NCI-H146 treated with DMSO at 0.1 percent for 48 hours (cell line): Measurements from ENCODE around the gene TTLL3.
"Not testable (repeated sequence)": the region's sequence is repeated elsewhere in the genome, so short reads cannot be mapped to it uniquely, and the experiment has no call there.

Experiments
- DNase-seq: peaks from one replicate; lab custom pipeline; 2025; ENCODE audit not compliant: unreplicated experiment; lab: John Stamatoyannopoulos, UW

The TTLL3 gene, protein sequence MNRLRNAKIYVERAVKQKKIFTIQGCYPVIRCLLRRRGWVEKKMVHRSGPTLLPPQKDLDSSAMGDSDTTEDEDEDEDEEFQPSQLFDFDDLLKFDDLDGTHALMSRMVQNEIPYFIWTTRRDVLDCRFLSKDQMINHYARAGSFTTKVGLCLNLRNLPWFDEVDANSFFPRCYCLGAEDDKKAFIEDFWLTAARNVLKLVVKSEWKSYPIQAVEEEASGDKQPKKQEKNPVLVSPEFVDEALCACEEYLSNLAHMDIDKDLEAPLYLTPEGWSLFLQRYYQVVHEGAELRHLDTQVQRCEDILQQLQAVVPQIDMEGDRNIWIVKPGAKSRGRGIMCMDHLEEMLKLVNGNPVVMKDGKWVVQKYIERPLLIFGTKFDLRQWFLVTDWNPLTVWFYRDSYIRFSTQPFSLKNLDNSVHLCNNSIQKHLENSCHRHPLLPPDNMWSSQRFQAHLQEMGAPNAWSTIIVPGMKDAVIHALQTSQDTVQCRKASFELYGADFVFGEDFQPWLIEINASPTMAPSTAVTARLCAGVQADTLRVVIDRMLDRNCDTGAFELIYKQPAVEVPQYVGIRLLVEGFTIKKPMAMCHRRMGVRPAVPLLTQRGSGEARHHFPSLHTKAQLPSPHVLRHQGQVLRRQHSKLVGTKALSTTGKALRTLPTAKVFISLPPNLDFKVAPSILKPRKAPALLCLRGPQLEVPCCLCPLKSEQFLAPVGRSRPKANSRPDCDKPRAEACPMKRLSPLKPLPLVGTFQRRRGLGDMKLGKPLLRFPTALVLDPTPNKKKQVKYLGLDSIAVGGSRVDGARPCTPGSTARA

DNA sequence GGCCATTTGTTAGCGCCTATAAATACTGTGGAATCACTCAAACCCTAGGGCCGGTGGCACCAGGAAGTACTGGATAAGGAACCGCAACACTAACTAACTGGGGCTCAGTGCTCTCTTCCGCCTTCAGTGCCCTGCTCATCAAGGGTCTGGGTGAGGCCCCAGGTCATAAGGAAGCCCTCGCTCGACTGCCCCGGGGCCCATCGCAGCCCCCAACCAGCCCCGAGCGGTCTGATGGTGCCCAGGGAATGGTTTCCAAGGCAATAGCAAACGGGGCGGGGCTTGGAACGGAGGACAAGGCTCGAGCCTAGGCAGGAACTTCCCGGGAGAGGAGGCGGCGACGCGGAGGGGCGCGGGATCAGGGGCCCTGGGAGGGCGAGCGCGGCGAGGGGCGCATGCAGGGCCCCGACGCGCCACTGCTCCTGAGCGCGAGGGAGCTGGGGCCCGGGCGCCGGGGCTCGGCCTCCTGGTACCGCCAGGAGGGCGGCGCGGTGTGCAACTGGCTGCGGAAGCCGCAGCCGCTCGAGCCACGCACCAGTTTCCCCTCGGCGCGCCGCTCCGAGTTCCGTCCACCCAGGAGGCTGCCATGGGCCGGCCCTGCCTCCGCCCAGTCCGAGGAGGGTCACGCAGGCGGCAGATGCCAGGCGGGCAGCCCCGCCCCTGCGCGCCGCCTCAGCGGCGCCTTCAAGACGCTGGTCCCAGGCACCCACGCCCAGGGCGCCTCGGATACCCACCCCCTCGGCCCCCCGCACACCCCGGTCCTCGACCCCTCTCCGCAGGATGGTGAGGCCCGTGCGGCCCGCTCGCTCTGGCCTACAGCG lies at the start of gene TTLL3:
TSS of gene TTLL3 (plus strand) at position 648 of the 818 bp plus-strand sequence. CDS start 400 bp downstream, outside the sequence.
- DNase-seq, result peak; percentile 34

DNA sequence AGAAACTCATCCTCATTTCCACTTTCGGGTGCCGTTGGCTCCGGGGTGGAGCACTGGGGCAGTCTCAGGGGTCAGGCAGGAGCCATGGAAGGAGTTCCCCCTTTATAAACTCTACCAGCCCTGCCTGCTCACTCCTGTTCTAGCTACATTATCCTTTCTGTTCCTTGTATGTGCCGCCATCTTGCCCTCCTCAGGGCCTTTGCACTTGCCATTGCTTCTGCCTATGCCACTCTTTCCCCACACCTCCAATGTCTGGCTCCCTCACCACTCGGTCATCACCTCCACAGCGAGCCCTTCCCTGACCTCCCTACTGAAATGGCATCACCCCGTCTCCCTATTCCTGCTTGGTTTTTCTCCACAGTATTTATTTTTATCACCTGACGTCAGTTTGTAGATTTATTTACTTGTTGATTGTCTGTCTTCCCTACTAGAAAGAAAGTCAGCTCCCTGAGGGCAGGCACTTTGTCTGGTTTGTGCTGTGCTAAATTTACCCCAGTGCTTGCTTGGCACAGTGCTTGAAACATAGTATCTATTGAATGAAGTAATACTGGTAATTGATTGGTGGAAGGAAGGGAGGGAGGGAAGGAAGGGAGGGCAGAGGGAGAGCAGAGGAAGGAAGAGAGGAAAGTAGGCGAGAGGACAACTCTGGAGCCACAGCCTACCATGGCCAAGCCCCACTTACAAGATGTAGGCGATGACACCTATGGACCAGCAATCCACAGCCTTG lies 49.1 kb upstream of the TTLL3 start:
- no peak for DNase-seq

DNA sequence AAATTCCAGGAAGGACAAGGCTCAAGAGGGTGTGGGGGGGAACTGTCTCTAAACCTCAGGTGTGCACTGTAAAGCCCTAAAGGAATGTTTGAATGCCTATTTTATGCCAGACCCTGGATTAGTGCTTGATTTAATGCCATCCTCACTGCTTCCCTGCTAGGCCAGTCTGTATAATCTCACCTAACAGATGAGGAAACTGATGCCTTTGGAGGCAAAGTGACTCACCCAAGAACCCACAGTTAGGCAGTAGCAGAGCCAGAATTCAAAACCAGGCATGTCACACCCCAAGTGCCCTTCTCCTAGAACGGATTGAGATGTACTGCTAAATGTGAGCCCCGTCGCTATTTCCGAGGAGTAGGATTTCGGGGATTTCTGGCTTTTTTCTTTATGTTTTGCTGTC lies 48.1 kb upstream of the TTLL3 start:
- no peak for DNase-seq

DNA sequence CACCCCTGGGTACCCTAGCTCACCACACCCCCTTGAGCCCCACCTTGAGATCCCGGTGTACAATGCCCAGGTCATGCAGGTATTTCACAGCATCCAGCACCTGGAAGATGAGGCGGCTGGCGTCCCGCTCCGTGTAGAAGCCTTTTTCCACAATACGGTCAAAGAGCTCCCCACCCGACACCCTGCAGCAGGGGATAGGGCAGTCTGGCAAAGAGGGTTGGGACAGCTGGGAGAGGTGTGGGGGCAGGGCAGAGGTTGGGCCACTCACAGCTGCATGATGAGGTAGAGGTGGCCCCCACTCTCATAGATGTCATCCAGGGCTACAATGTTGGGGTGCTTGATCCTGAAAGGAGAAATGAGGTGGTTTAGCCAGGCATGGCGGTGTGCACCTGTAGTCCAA lies 47.2 kb upstream of the TTLL3 start:
- DNase-seq, result no peak

DNA sequence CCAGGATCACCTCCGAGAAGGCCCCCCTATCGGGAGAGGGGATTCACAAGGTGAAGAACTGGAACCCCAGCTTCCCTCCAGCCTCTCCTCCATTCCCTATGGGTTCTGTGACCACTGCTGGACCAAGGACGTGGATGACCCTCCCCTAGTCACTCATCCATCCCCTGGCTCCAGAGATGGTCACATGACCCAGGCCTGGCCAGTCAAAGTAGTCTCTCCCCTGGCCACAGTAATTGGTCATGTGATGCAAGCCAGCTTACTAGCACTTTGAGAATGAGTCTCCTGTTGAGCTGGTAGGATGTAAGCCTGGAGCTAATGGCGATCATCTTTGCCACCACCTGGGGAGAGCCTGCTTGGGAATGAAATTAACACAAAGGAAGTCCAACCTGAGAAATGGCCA lies 44.2 kb upstream of the TTLL3 start:
- DNase-seq, result no peak

DNA sequence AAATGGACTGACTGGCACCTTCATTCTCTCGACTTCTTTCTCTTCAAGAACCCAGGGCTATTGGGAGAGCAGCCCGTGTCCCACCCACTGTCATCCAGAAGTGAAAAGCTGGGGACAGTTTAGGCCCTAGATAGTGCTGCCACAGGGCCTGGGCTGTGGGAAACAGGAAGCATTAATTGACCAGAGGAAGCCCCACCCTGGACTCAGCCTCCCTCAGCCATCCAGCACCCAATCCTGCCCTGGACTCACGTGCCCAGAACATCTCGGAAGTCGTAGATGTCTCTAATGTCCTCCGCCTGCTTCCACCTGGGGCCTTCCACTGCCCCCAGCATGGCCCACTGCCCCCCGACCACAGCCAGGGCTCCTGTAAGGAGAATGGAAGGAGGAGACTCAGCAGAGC lies 42.6 kb upstream of the TTLL3 start:
- DNase-seq, result no peak

DNA sequence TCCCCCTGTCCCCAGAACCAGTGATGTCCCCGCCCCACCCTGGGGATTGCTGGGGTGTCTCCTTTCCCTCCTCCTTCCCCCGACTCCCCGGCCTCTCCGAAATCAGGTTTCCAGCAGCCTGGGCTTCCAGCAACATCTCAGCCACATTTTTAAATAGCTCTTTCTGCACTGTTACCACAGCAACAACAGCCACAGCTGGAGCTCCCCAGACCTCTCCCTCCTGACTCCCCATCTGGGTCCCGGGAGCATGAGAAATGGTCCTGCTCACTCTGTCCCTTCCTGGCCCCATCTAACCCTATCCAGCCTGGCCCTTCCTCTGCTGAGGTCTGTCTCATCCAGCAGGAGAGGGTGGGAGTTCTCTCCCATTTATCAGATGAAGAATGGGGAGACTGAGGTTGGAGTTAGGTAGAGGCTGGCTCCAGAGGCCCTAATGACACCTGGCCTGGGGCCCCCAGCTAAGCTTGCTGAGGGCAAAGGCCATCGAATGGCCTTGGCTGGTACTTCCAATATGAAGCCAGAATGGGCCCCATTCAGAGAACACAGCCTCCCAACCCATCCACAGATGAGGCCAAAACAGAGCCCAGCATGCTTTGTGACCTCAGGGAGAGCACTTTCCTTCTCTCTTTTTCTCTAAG lies 41.8 kb upstream of the TTLL3 start:
- DNase-seq, result no peak

DNA sequence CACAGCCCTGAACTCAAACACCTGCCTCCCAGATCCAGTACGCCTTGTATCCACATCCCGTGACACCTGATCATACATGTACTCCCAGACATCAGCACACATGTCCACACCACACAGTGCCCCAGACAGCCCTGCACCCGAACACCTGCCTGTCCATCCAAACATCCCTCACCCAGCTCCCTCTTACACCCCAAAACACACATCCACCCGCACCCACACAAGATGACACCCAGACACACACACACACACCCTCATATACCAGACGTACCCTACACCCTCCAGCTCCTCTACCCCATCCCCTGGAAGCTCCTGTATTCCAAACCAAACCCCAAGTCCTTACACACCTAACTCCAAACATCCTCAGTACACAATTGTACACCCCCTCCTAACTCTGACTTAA lies 41.0 kb upstream of the TTLL3 start:
- DNase-seq, result no peak

DNA sequence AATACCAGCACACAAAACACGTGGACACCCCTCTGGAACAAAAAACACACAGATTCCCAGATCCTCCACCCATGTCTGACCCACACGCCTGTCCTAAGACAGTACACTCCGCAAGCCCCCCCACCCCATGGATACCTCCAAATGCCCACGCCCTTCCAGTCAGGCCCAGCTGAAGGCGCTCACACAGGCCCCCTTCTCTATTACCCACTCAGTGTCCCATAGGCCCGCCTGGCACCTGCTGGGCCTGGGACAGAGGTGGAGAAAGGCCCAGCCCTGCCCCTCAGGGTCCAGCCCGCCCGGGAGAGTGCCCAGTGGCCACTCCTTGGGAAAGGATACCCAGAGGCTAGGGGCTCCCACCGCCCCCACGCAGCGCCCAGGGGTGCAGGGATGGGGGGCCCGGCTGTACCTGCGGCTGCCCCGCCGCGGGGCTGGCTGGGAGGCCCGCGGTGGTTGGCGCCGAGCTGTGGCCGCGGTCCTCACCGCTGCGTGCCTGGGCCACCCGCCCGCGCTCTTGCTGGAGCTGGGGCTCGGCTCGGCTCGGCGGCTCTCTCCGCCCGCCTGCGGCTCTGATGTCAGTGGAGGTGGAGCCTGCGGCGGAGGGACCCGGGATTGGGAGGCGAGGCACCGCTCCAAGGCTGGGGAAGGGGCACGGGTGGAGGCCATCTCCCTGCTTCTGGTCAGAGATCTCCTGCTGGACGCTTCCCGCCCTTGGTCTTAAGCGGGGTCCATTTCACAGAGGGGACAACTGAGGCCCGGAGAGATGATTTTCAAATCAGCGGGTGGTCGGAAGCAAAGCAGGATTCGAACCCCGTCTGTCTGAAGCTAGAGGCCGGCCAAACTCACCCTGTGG lies 40.4 kb upstream of the TTLL3 start, which contains the start of gene CAMK1:
TSS of gene CAMK1 (minus strand) at position 522 of the 850 bp plus-strand sequence. CDS start 2,198 bp downstream, outside the sequence.
- peak; percentile 24 for DNase-seq

DNA sequence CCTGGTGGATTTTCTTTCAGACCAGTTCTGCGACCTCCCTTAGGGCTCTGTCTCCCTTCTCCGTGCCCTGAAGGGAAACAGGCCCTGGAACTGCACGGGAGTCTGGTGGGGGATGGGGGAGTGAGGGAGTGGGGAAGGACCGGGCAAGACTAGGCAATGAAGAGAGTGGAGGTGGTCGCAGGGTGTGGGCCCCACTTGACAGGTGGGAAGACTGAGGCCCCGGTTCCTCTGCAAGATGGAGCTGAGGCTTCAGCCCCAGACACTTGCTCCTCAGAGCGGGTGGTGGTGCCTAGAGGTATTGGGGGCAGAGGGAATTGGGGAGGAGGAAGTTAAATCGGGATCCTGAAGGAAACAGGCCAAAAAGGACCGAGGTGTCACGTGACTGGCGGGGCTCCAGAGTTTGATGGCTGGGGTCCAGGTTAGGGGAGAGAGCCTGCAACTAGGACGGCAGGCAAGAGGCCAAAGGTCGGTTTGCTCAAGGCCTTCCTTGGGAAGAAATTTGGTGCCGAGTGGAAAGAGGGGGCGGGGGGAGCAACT lies 39.7 kb upstream of the TTLL3 start:
- DNase-seq, result no peak

DNA sequence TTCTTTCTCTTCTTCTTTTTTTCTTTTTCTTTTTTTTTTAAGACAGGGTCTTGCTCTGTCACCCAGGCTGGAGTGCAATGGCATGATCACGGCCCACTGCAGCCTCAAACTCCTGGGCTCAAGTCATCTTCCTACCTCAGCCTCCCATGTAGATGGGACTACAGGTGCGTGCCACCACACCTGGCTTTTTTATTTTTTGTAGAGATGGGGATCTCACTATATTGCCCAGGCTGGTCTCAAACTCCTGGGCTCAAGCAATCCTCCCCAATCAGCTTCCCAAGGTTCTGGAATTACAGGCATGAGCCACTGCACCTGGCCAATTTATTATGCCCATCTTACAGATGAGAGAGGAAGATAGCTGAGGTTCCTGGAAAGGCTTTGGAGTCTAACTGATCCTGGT lies 39.1 kb upstream of the TTLL3 start:
- not testable (repeated sequence) for DNase-seq

DNA sequence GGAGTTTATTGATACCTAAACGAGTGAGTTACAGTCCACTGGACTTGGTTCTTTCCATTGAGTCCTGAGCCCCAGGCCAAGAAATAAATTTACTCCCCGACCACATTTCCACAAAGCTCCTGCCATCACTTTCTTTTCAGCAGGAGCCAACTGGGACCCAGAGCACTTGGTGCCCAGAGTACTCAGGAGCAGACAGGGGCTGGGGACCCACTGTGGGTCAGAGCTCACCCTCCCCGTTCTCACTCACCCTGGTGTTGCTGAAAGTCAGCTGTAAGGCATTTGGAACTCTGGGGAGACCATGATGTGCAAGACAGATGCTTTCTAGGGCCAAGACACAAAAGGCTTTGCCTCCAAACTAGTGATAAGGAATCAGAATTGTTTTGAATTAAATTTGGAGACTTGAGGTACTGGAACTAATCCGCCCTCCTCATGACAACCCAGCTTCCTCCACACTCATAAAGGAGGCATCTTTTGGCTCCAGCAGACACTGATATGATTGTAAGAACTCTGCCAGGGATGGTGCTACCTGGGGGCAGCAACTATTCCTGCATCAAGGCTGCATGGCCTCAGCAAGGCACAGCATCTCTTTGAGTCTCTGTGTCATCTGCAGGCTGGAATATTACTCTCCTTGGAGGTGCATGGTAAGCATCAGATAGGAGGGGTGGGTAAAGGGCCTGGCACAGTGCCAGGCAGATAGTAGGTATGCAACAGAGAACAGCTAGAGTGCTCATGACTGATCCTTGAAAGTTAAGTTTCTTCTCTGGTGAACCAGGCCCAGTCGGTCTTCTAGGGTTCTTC lies 33.0 kb upstream of the TTLL3 start:
- no peak for DNase-seq

DNA sequence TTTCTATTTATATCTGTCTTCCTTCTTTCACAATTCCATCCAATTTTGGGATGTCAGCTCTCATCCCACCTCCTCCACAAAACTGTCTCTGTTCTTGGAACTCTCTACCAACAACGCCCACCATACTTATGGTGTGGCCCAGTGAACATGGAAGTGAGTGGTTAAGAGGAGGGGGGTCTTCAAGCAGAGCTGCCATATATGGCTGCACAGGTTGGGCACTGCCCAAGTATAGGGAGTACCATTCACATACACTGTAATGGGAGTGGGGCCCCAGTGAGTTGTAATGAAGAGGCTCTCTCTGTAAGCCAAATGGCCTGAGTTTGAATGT lies 32.4 kb upstream of the TTLL3 start:
- DNase-seq, result no peak

DNA sequence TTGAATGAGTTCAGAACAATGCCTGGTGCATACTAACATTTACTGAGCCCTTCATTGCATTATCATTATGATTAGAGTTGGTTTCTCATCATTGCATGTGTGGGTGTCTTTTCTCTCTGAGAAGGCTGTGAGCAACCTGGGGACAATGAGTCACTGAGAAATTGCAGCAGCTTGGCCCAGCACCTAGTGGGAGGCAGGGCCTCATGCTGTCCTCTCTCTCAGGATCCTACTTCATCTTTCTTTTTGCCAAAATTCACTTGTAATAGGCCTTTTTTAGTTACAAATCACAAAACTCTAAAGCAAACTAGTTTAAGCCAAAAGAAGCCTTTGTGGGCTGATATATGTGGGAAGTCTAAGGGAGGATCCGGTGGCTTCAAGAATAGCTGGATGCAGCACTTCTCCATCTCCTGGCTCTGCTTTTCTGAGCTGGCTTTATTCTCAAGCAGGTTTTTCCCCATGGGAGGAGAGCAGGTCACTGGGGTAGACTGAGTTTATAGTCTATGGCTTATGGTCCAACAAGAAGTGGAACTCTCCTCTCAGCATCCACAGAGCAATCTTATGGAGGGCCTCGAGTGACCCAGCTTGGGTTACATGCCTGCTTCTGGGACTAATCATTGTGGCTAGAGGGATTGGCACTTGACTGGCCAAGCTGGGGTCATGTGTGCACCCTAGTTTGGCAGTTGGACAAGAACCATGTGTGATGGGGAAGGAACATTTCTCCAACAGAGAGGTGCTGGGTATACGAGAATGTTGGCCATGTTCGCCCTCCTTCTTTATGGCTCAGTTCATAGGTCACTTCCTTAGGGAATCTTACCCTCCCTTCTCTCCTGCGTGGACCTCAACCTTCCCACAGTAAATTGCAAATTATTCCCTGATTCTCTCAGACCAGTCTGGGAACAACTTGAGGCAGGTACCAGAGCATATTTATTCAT lies 31.7 kb upstream of the TTLL3 start:
- no peak for DNase-seq

DNA sequence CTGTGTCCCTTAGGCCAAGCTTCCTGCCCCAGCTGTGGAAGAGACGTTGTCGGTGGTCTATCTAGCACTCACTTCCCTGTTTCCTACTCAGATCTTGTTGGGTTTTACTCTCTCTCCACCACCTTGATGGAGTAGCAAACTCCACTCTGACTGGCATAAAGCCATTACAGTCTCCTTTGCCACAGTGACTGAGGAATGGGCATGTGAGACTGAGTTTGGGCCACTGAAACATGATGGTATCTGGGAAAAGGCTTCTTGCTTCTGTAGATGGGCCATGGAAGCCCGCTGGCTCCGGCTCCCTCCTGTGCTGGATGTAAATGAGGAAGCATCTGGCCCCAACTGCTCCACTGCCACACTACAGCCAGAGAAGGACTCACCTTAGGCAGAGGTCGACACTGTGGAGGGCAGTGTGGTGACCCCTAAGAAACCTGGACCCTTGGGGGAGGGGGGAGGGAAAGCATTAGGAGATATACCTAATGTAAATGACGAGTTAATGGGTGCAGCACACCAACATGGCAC lies 30.9 kb upstream of the TTLL3 start:
- DNase-seq, result no peak

DNA sequence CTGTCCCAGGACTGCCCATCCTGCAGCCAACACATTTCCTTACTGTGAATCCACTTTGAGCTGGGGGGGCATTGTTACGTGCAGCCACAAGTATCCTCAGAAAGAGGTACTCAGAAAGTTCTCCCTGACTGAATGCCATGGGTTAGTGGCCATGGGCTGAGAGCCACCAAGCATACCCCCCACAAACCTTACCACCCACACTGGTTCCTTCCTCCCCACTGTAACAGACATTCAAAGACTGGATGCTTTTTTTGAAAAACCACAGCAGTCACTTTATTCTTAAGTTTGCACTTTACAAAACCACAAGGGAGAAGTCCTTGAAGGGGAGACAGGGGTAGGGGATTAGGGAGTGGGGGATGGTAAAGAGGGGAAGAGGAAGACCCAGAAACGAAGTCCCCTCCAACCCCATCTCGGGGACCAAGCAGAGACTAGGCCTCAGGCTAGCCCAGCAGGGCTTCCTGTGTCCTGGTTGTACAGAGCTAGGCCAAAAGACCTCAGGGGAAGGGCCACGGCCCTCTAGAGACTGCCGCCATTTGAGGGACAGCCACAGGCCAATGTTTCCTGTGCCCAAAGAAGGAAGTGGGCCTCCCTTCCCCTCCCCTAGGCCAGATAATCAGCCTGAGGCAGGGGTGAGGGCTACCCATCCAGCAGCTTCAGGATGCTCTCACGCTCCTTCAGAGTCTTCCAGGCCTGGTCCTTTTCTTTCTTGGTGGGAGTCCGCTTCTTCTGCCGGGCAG lies 30.2 kb upstream of the TTLL3 start:
- DNase-seq, result no peak
